ENCODE data around the gene HELLS. TPM values are rescaled to one million over a fixed set of nuclear protein-coding genes. Genes with fewer than 3 reads are reported as not detected.

Gene HELLS
- 5.7 TPM for polyA plus RNA-seq (2012; ENCODE audit: insufficient read depth, insufficient read length, low read depth)

- Histone ChIP-seq H3K27me3 (no peaks in the 10 kb centered on the region), H3K4me1 (no peaks in the 10 kb centered on the region; the same call in none of the 2 replicates), H3K36me3 (peaks cover 6% of the 10 kb centered on the region; the same call in 1 of the 2 replicates), H3K9me3 (no peaks in the 10 kb centered on the region), H3K4me3 (ENCODE audit: low read depth, low read length) (peak within 1 kb of the TSS; percentile 87)
- no peak for TF ChIP-seq CTCF (IDR thresholded peaks at IDR 0.05; ENCODE audit: low read depth, low read length)
- peak; percentile 87 for DNase-seq
Measured at GRCh38 chr10:94545391-94546048, at the start of gene HELLS. Gene HELLS, plus strand, starts transcription at chr10:94545788. Its CDS starts 134 bp downstream, at chr10:94545922.

GRCh38 chr10:94496010-94496409, 49.6 kb upstream of the HELLS start:
- Histone ChIP-seq H3K4me1 (no peaks in the 10 kb centered on the region), H3K4me3 (ENCODE audit: low read depth, low read length) (no peak overlapping the region), H3K9me3 (no peaks in the 10 kb centered on the region), H3K27me3 (no peaks in the 10 kb centered on the region), H3K36me3 (no peaks in the 10 kb centered on the region)
- DNase-seq: no peak
- no peak for TF ChIP-seq CTCF (IDR thresholded peaks at IDR 0.05; ENCODE audit: low read depth, low read length)

GRCh38 chr10:94496646-94497045, 48.9 kb upstream of the HELLS start:
- no peak for TF ChIP-seq CTCF (IDR thresholded peaks at IDR 0.05; ENCODE audit: low read depth, low read length)
- Histone ChIP-seq H3K9me3 (no peaks in the 10 kb centered on the region), H3K36me3 (no peaks in the 10 kb centered on the region), H3K27me3 (no peaks in the 10 kb centered on the region), H3K4me1 (no peaks in the 10 kb centered on the region), H3K4me3 (ENCODE audit: low read depth, low read length) (no peak overlapping the region)
- DNase-seq: no peak

- Histone ChIP-seq H3K27me3 (no peaks in the 10 kb centered on the region), H3K4me1 (no peaks in the 10 kb centered on the region), H3K9me3 (no peaks in the 10 kb centered on the region), H3K4me3 (ENCODE audit: low read depth, low read length) (no peak overlapping the region), H3K36me3 (no peaks in the 10 kb centered on the region)
- DNase-seq: peak; percentile 17
- peak; percentile 70 for TF ChIP-seq CTCF (IDR thresholded peaks at IDR 0.05; ENCODE audit: low read depth, low read length)
Measured at GRCh38 chr10:94500063-94500462, 45.5 kb upstream of the HELLS start.

GRCh38 chr10:94521276-94522250, 24.0 kb upstream of the HELLS start:
- TF ChIP-seq CTCF (IDR thresholded peaks at IDR 0.05; ENCODE audit: low read depth, low read length): no peak
- no peaks in the 10 kb centered on the region for H3K9me3 ChIP-seq
- H3K27me3 ChIP-seq: no peaks in the 10 kb centered on the region
- no peak overlapping the region for H3K4me3 ChIP-seq (ENCODE audit: low read depth, low read length)
- no peak for DNase-seq
- no peaks in the 10 kb centered on the region for H3K4me1 ChIP-seq
- no peaks in the 10 kb centered on the region for H3K36me3 ChIP-seq

Data from BE2C (cell line).